ENCODE data around the gene GLIPR1. TPM values are rescaled to one million over a fixed set of nuclear protein-coding genes. Genes with fewer than 3 reads are reported as not detected.
"Not testable (repeated sequence)": the region's sequence is repeated elsewhere in the genome, so short reads cannot be mapped to it uniquely, and the experiment has no call there.

GLIPR1 gene
- total RNA-seq (2014; rRNA removed; shearing (Covaris generic)), result 0.64 and 0.68 TPM in 2 replicates

- in situ Hi-C loops (cut with HindIII; ENCODE audit: low sequenced_read_pairs), result no loop called here
- DNase-seq (ENCODE audit: low spot score), result peak; percentile 64
Measured at GRCh38 chr12:75480469-75480949, at the start of gene GLIPR1. GLIPR1 (plus strand) TSS chr12:75480755; CDS start chr12:75480881, 126 bp downstream.

GRCh38 chr12:75432924-75433323, 47.6 kb upstream of the GLIPR1 start:
- in situ Hi-C loops (cut with HindIII; ENCODE audit: low sequenced_read_pairs), result no loop called here
- no peak for DNase-seq (ENCODE audit: low spot score)

- in situ Hi-C loops (cut with HindIII; ENCODE audit: low sequenced_read_pairs), result no loop called here
- no peak for DNase-seq (ENCODE audit: low spot score)
Measured at GRCh38 chr12:75437564-75437963, 43.0 kb upstream of the GLIPR1 start.

- in situ Hi-C loops (cut with HindIII; ENCODE audit: low sequenced_read_pairs), result no loop called here
Measured at GRCh38 chr12:75438059-75438754, 42.3 kb upstream of the GLIPR1 start.

GRCh38 chr12:75439048-75439447, 41.5 kb upstream of the GLIPR1 start:
- DNase-seq (ENCODE audit: low spot score), result no peak
- in situ Hi-C loops (cut with HindIII; ENCODE audit: low sequenced_read_pairs), result no loop called here

More at GRCh38 chr12:75438059-75438754, 42.3 kb upstream of the GLIPR1 start:
- no peak for DNase-seq (ENCODE audit: low spot score)

- no peak for DNase-seq (ENCODE audit: low spot score)
- in situ Hi-C loops (cut with HindIII; ENCODE audit: low sequenced_read_pairs), result no loop called here
Measured at GRCh38 chr12:75439930-75440329, 40.6 kb upstream of the GLIPR1 start.

GRCh38 chr12:75441687-75442449, 38.7 kb upstream of the GLIPR1 start:
- in situ Hi-C loops (cut with HindIII; ENCODE audit: low sequenced_read_pairs); DNase-seq (ENCODE audit: low spot score): not testable (repeated sequence)

GRCh38 chr12:75442454-75442853, 38.1 kb upstream of the GLIPR1 start:
- DNase-seq (ENCODE audit: low spot score); in situ Hi-C loops (cut with HindIII; ENCODE audit: low sequenced_read_pairs): not testable (repeated sequence)

- in situ Hi-C loops (cut with HindIII; ENCODE audit: low sequenced_read_pairs), result no loop called here
- DNase-seq (ENCODE audit: low spot score), result no peak
Measured at GRCh38 chr12:75443709-75444108, 36.8 kb upstream of the GLIPR1 start.

GRCh38 chr12:75444429-75445136, 36.0 kb upstream of the GLIPR1 start:
- in situ Hi-C loops (cut with HindIII; ENCODE audit: low sequenced_read_pairs), result no loop called here
- DNase-seq (ENCODE audit: low spot score), result no peak

GRCh38 chr12:75445137-75445507, 35.4 kb upstream of the GLIPR1 start:
- DNase-seq (ENCODE audit: low spot score); in situ Hi-C loops (cut with HindIII; ENCODE audit: low sequenced_read_pairs): not testable (repeated sequence)

GRCh38 chr12:75446857-75447256, 33.7 kb upstream of the GLIPR1 start:
- DNase-seq (ENCODE audit: low spot score), result no peak
- in situ Hi-C loops (cut with HindIII; ENCODE audit: low sequenced_read_pairs), result no loop called here

- DNase-seq (ENCODE audit: low spot score), result no peak
- in situ Hi-C loops (cut with HindIII; ENCODE audit: low sequenced_read_pairs), result no loop called here
Measured at GRCh38 chr12:75447691-75448393, 32.7 kb upstream of the GLIPR1 start.

GRCh38 chr12:75452675-75453330, 27.8 kb upstream of the GLIPR1 start:
- no peak for DNase-seq (ENCODE audit: low spot score)
- in situ Hi-C loops (cut with HindIII; ENCODE audit: low sequenced_read_pairs), result no loop called here

- DNase-seq (ENCODE audit: low spot score), result no peak
- in situ Hi-C loops (cut with HindIII; ENCODE audit: low sequenced_read_pairs), result no loop called here
Measured at GRCh38 chr12:75455839-75456238, 24.7 kb upstream of the GLIPR1 start.

- in situ Hi-C loops (cut with HindIII; ENCODE audit: low sequenced_read_pairs), result no loop called here
Measured at GRCh38 chr12:75457191-75457590, 23.4 kb upstream of the GLIPR1 start.

GRCh38 chr12:75457866-75458265, 22.7 kb upstream of the GLIPR1 start:
- DNase-seq (ENCODE audit: low spot score); in situ Hi-C loops (cut with HindIII; ENCODE audit: low sequenced_read_pairs): not testable (repeated sequence)

More at GRCh38 chr12:75457191-75457590, 23.4 kb upstream of the GLIPR1 start:
- DNase-seq (ENCODE audit: low spot score), result no peak

GRCh38 chr12:75459755-75460154, 20.8 kb upstream of the GLIPR1 start:
- in situ Hi-C loops (cut with HindIII; ENCODE audit: low sequenced_read_pairs), result no loop called here
- no peak for DNase-seq (ENCODE audit: low spot score)

- DNase-seq (ENCODE audit: low spot score), result no peak
- in situ Hi-C loops (cut with HindIII; ENCODE audit: low sequenced_read_pairs), result no loop called here
Measured at GRCh38 chr12:75460204-75460603, 20.4 kb upstream of the GLIPR1 start.

Data from G401 (cell line).